Stimulated activated CD8-positive, alpha-beta memory T cell treated with anti-CD3 and anti-CD28 coated beads, Interleukin-12 subunit alpha, Interleukin-12 subunit beta, amount 100 ng/mL, for 24 hours (primary cell): ENCODE results near the gene CEP192.
"Not testable (repeated sequence)": the region's sequence is repeated elsewhere in the genome, so short reads cannot be mapped to it uniquely, and the experiment has no call there.

Source experiments
- DNase-seq: peaks from one replicate; pipeline ENCODE4 v3.0.0-alpha.2; 2020; ENCODE audit errors: extremely low read depth

The CEP192 gene

DNA sequence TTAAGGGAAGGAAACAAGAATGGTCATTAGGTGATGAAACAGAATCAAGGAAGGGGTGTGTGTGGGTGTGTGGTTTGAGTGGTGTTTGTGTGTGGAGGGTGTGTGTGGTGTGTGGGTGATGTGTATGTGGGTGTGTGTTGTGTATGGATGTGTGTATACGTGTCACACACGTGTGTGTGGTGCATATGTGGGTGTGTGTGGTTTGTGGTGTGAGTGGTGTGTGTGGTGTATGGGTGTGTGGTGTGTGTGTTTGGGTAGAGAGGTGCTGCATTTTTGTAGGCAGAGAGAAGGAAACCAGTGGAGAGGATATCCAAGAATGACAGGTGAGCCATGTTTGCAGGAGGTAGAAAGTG lies 1.1 kb upstream of the CEP192 start:
- no peak for DNase-seq

DNA sequence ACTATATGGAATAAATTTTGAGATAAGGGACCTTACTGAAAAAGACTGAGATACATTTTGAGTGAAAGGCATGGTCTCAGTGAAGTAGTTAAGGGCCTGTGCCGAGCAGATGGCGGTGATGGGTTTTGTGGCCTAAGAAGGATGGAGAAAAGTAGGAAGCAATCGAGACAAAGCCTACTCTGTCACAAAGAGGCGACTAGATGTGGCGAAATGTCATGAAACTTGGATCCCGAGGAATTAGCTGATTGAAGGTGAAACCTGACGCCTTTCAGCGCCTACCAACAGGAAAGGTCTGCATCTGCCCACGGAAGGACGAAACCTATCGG lies 558 bp upstream of the CEP192 start:
- no peak for DNase-seq

DNA sequence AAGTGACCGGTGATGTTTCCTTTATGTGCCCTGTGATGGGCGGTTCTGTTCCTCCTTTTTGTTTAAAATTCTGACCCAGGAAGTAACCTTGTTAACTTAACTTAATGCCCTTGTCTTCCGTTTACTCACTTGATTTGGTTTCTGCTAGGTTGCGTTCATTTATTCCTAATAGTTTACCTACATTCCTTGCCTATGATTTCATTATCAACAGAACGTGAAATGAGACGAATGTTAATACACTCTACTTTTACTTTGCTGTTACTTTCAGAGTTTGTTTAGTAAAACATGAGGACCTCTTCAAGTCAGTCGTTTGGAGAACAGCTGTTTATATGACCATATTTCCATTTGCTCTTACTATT lies 638 bp downstream of the CEP192 start:
- no peak for DNase-seq

- DNase-seq, result no peak
Observed at GRCh38 chr18:12993439-12993838, 2.3 kb downstream of the CEP192 start.

GRCh38 chr18:12995424-12995823 lies 4.3 kb downstream of the CEP192 start:
- DNase-seq, result no peak

DNA sequence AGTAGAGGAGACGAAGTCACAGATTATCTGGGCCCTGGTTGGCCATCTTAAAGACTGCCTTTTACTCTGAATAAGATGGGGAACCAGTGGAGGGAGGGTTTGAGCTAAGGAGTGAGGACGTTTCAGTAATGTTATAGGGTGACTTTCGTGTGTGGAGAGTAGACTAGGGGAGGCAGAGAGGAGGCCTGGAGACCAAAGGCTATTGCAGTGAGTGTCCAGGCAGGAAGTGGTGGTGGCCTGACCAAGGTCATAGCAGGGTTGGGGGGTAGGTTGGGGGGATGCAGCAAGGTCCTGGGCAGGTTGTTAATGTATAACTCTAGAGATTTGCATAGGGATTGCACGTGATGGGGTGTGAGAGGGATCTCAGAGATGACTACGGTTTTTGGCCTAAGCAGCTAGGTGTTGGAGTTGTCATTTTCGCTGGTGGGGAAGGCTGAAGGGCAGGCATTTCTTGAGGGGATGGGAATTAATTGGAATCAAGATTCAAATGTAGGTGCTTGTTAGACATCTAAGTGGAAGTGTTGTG lies 4.9 kb downstream of the CEP192 start:
- DNase-seq, result no peak

- DNase-seq, result no peak
Observed at GRCh38 chr18:12996661-12997292, 5.6 kb downstream of the CEP192 start.

- DNase-seq, result not testable (repeated sequence)
Observed at GRCh38 chr18:12997330-12997729, 6.2 kb downstream of the CEP192 start.

- no peak for DNase-seq
Observed at GRCh38 chr18:12998332-12999060, 7.3 kb downstream of the CEP192 start.

GRCh38 chr18:13003466-13003896 lies 12.3 kb downstream of the CEP192 start:
- DNase-seq, result no peak

DNA sequence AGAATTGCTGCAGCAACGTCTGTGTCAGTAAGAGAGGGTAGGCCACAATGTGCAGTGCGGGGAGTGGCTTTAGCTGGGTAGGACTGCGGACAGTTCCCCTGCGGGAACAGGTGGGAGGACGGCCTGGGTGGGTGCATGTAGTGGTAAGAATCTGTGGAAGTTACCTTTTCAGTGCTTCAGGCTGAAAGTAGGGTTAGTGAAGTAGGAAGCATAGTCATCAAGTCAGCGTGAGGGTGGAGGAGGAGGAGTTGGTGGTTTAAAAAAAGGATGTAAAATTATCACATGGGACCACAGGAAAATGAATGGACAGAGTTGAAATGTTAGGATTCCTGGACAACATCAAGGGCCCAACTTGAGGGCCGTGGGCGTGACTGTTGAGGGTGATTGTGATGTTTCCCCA lies 13.2 kb downstream of the CEP192 start:
- DNase-seq, result no peak

GRCh38 chr18:13005289-13005688 lies 14.1 kb downstream of the CEP192 start:
- no peak for DNase-seq

DNA sequence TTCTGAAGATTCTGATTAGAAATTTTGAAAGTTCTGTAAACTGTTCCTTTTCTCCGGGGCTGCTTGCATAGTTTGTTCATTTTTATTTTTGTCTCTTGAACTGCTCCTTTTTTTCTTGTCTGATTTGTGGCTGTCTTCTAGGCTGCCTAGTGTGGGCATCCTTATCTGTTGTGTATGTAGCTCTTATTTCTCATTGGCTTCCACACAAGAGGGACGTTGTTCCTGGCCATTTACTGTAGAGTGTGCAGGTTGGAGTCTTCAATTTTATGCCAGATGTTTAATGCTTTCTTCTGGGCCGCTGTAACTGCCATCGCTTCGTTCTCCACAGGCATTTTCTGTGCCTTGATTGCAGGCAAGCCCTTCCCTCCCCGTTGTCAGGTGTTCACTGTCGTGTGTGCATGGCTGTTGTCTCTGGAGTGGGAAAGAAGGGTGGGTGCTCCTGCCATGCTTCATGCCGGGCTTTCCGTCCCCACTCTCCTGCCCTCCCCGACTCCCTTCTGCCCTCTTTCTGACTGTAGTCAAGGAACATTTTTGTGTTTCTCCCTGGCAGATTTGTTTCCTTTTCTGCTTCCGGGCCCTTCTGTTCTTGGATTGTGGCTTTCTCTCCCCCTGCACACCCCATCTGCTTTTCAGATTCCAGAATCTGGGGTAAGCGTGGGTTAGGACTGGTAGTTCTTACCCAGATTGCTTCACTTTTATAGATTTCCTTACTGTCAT lies 15.5 kb downstream of the CEP192 start:
- DNase-seq, result no peak

GRCh38 chr18:13007248-13007560 lies 16.0 kb downstream of the CEP192 start:
- no peak for DNase-seq

DNA sequence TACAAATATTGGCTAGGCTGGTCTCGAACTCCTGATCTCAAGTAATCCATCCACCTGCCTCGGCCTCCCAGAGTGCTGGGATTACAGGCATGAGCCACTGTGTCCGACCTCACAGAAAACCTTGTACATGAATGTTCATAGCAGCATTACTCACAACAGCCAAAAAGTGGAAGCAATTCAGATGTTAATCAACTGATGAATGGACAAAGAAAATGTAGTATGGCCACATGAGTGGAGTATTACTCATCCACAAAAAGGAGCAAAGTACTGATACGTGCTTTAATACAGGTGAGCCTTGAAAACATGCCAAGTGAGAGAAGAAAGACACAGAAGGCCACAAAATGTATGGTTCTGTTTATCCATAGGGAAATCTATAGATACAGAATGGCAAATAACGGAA lies 20.6 kb downstream of the CEP192 start:
- no peak for DNase-seq

DNA sequence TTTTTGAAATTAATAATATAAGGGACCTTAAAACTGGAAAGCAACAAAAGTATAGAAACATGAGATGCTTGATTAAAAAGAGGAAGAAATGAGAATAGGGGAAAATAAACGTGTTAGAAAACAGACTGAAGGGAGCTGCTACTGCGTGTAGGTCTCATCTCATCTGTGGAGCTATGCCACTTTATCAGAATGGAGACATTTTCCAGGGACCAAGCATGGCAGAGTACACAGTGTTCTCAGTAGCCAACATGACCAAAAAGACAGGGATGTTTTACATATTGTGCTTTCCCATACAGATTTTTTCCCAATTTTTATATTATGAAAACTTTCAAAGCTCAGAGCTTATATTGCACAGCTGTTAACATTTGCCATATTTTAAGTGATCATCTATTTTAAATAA lies 23.1 kb downstream of the CEP192 start:
- DNase-seq, result no peak

- DNase-seq, result no peak
Observed at GRCh38 chr18:13014818-13015217, 23.7 kb downstream of the CEP192 start.

DNA sequence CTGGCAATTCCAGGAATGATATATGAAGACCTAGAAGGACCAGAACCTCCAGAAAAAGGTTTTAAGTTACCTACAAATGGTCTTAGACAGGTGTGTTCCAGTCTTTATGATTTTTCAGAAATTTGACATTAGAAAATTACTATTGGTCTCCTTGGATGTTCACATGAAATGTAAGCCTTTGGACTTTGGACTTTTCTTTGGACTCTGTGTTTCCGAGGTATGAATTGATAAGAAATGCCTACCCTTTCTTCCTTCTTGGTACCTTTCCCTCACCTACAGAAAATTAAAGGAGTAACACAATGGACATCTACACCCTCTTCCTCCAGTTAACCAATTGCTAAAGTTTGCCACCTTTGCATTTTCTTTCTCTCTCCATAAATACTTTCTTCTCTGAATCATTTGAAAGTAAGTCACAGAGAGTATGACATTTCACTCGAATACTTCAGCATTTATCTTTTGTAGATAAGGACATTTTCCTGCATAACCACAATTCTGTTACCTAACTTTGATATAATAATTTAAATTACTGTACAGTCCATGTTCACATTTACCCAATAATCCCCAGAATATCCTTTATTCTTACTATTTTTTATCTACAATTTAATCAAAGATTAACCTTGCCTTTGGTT lies 26.2 kb downstream of the CEP192 start:
- no peak for DNase-seq

- no peak for DNase-seq
Observed at GRCh38 chr18:13018374-13018773, 27.2 kb downstream of the CEP192 start.

GRCh38 chr18:13019301-13019700 lies 28.1 kb downstream of the CEP192 start:
- DNase-seq, result no peak

DNA sequence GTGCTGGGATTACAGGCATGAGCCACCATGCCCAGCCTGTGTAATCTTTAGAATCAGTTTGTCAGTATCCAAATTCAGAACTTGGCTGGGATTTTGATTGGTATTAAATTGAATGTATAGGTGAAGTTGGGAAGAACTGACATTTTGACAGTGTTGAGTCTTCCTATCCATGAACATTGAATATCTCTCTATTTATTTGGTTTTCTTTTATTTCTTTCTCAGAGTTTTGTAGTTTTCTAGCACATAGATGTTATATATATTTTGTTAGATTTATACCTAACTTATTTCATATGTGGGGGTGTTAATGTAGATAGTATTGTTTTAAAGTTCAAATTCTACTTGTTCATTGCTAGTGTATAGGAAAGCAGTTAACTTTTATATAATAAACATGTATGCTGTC lies 31.5 kb downstream of the CEP192 start:
- DNase-seq, result no peak

DNA sequence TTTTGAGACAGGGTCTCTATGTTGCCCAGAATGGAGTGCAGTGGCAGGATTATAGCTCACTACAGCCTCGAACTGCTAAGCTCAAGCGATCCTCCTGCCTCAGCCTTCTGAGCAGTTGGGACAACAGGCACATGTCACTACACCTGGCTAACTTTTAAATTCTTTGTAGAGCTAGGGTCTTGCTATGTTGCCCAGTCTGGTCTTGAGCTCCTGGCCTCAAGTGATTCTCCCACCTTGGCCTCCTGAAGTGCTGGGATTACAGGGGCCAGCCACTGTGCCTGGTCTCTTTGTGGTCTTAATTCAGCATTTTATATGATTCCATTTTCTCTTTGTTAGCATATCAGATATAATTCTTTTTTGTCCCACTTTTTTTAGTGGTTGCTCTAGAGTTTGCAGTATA lies 34.1 kb downstream of the CEP192 start:
- DNase-seq, result no peak
